Thoracic aorta (tissue), 2 donors: ENCODE data around the gene POFUT2. TPM values are rescaled to one million over a fixed set of nuclear protein-coding genes. Genes with fewer than 3 reads are reported as not detected.

Experiments used
- ATAC-seq: fragments of 150-250 bp; one replicate; pipeline ENCODE4 v1.8.0; 2017; ENCODE audit warnings: low read depth; ENCODE audit not compliant: insufficient number of reproducible peaks, low FRiP score
- DNase-seq: peaks from one replicate; pipeline ENCODE4 v3.0.0-alpha.2; 2020; ENCODE audit warnings: low spot score
- H3K27ac ChIP-seq, 2 donors: fragments of 200-600 bp; sonication (generic); 1 replicate in 1 of 2; 2 replicates in 1 of 2; pipeline ENCODE4 v1.5.1; 2016; ENCODE audit warnings: mild to moderate bottlenecking in 2 of 2, moderate library complexity in 2 of 2
- H3K27me3 ChIP-seq: fragments of 200-600 bp; sonication (generic); replicated peaks from 2 replicates; pipeline ENCODE4 v1.6.0; 2016; ENCODE audit warnings: mild to moderate bottlenecking; ENCODE audit not compliant: insufficient read depth
- H3K36me3 ChIP-seq: fragments of 200-600 bp; sonication (generic); one replicate; pipeline ENCODE4 v1.5.1; 2016
- H3K4me1 ChIP-seq, 2 donors: fragments of 200-600 bp; sonication (generic); 1 replicate in 1 of 2; 2 replicates in 1 of 2; pipeline versions ENCODE4 v1.5.1 to v1.6.0; 2016; ENCODE audit warnings: low read depth in 2 of 2, mild to moderate bottlenecking in 1 of 2; ENCODE audit not compliant: control insufficient read depth in 1 of 2
- H3K4me3 ChIP-seq: fragments of 200-600 bp; sonication (generic); 2 replicates; pipeline ENCODE4 v1.5.1; 2016; ENCODE audit warnings: mild to moderate bottlenecking
- H3K9me3 ChIP-seq: fragments of 200-600 bp; sonication (generic); 2 replicates; pipeline ENCODE4 v1.5.1; 2016
- total RNA-seq, 2 donors: library from RNA; depleted of rRNA; stranded (reverse); fragments of >200 nt; gene quantifications; one replicate each; pipeline versions ENCODE4 v1.1.0 to v1.2.3, GENCODE V29; 2016
- TF ChIP-seq, protein P1 (sequence below): fragments of 200-600 bp; sonication (generic); IDR thresholded peaks from one replicate; pipeline ENCODE4 v1.5.1; 2019; ENCODE audit warnings: antibody characterized with exemption

Gene POFUT2
- total RNA-seq, 2 donors from 2014 or later = 70.8 to 87.3 TPM

DNA sequence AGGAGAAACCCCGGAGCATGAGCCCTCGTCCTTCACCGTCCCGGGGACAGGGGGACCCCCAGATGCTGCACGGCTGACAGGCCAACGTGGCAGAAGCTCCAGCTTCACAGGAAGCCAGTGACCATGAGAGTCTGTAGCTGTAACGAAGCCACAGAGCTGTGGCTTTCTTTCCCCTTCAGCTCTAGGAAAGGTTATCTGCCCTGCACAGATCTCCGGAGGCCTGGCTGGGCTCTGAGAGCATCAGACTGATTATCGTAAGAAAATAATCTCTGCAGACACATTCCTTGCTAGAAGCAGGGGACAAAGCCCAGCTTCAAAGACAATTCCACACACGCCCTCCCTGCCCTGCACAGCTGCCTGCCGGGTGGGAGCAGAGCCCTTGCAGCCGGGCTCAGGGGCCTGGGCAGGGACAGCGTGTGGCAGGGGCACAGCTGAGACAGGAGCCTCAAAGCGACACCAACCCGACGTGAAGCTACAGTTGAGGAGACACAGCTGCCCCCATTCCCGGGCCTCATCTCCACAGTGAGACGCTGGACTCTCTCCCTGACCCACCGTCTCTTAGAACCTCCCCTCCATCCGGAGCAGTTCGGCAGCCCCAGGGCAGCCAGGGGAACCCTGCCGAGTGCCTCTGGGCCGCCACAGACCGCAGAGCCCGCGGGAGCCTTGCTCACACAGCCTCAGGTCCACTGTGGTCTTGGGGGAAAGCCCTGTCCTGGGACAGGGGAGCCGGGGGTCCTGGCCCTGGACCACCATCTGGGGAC, 30.6 kb downstream of the POFUT2 start:
- peaks cover 0 to 14% of the 10 kb centered on the region in 2 donors for H3K4me1 ChIP-seq
- no peak overlapping the region for H3K27ac ChIP-seq
- H3K9me3 ChIP-seq = no peaks in the 10 kb centered on the region
- DNase-seq = no peak
- H3K27me3 ChIP-seq = no peaks in the 10 kb centered on the region
- no peak for ATAC-seq
- TF ChIP-seq, protein P1, sequence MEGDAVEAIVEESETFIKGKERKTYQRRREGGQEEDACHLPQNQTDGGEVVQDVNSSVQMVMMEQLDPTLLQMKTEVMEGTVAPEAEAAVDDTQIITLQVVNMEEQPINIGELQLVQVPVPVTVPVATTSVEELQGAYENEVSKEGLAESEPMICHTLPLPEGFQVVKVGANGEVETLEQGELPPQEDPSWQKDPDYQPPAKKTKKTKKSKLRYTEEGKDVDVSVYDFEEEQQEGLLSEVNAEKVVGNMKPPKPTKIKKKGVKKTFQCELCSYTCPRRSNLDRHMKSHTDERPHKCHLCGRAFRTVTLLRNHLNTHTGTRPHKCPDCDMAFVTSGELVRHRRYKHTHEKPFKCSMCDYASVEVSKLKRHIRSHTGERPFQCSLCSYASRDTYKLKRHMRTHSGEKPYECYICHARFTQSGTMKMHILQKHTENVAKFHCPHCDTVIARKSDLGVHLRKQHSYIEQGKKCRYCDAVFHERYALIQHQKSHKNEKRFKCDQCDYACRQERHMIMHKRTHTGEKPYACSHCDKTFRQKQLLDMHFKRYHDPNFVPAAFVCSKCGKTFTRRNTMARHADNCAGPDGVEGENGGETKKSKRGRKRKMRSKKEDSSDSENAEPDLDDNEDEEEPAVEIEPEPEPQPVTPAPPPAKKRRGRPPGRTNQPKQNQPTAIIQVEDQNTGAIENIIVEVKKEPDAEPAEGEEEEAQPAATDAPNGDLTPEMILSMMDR = no peak
- H3K4me3 ChIP-seq = no peak overlapping the region
- H3K36me3 ChIP-seq = peaks cover 5% of the 10 kb centered on the region

- ATAC-seq (no peak), DNase-seq (no peak)
- TF ChIP-seq, protein P1 = no peak
- Histone ChIP-seq H3K27me3 (no peaks in the 10 kb centered on the region), H3K36me3 (no peaks in the 10 kb centered on the region), H3K4me3 (no peak overlapping the region), H3K27ac (no peak overlapping the region), H3K4me1 (peaks cover 0 to 14% of the 10 kb centered on the region in 2 donors), H3K9me3 (no peaks in the 10 kb centered on the region)
Measured at GRCh38 chr21:45256021-45256911, 31.4 kb downstream of the POFUT2 start.

DNA sequence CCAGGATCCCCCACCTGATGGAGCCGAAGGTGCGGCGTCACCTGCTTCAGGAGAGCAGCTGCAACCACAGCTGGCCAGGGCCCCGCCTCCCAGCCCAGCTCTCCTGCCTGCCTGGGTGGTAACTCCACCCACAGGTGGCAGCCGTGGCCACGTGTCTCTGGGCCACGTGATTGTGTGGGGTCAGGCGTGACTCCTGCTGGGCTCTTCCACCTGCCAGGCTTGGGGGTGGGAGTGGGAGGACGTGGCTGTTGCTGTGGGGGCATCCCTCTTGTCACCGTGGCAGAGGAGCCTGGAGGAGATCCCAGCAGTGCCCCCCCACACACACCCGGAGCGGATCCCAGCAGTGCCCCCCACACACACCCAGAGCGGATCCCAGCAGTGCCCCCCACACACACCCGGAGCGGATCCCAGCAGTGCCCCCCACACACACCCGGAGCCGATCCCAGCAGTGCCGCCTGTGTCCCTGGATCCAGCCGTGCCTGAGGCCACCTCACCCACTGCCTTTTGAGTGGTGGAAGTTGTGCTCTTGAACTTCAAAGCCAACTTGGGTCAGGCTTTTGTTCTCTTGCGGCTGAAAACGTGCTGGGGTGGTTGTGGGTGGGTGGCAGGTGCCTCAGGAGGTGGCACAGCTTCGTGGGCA, 32.2 kb downstream of the POFUT2 start:
- Histone ChIP-seq H3K4me1 (peaks cover 0 to 14% of the 10 kb centered on the region in 2 donors), H3K36me3 (no peaks in the 10 kb centered on the region), H3K27me3 (no peaks in the 10 kb centered on the region), H3K27ac (no peak overlapping the region), H3K4me3 (no peak overlapping the region), H3K9me3 (no peaks in the 10 kb centered on the region)
- ATAC-seq = no peak
- no peak for DNase-seq
- TF ChIP-seq, protein P1 = no peak

GRCh38 chr21:45254460-45254930, 33.2 kb downstream of the POFUT2 start:
- H3K27me3 ChIP-seq = no peaks in the 10 kb centered on the region
- DNase-seq (no peak), ATAC-seq (no peak)
- H3K27ac ChIP-seq = no peak overlapping the region
- no peaks in the 10 kb centered on the region for H3K9me3 ChIP-seq
- no peak overlapping the region for H3K4me3 ChIP-seq
- H3K4me1 ChIP-seq = peaks cover 0 to 7% of the 10 kb centered on the region in 2 donors
- TF ChIP-seq, protein P1 = no peak
- H3K36me3 ChIP-seq = no peaks in the 10 kb centered on the region
